ENCODE measurements around the gene ST6GALNAC2.
"Not testable (repeated sequence)": the region's sequence is repeated elsewhere in the genome, so short reads cannot be mapped to it uniquely, and the experiment has no call there.

The ST6GALNAC2 gene

GRCh38 chr17:76539631-76540271 is 45.9 kb downstream of the ST6GALNAC2 start, which contains the start of gene PRCD:
Gene PRCD, plus strand, starts transcription at chr17:76540044. Its CDS starts 98 bp downstream, at chr17:76540142.
- no peak for DNase-seq (ENCODE audit: low read depth)

GRCh38 chr17:76538941-76539570 is 46.6 kb downstream of the ST6GALNAC2 start:
- no peak for DNase-seq (ENCODE audit: low read depth)

GRCh38 chr17:76538281-76538931 is 47.3 kb downstream of the ST6GALNAC2 start:
- DNase-seq (ENCODE audit: low read depth): no peak

GRCh38 chr17:76537578-76538280 is 47.9 kb downstream of the ST6GALNAC2 start, which contains the start of gene CYGB:
Gene CYGB, minus strand, starts transcription at chr17:76537709. Its CDS starts 167 bp downstream, at chr17:76537542.
- no peak for DNase-seq (ENCODE audit: low read depth)

- no peak for DNase-seq (ENCODE audit: low read depth)
Measured at GRCh38 chr17:76537288-76537577, 48.4 kb downstream of the ST6GALNAC2 start.

- no peak for DNase-seq (ENCODE audit: low read depth)
Measured at GRCh38 chr17:76536511-76537287, 49.0 kb downstream of the ST6GALNAC2 start.

- no peak for DNase-seq (ENCODE audit: low read depth)
Measured at GRCh38 chr17:76535788-76536510, 49.7 kb downstream of the ST6GALNAC2 start.

GRCh38 chr17:76534831-76535732 is 50.6 kb downstream of the ST6GALNAC2 start:
- DNase-seq (ENCODE audit: low read depth): no peak

GRCh38 chr17:76533640-76534359 is 51.9 kb downstream of the ST6GALNAC2 start:
- not testable (repeated sequence) for DNase-seq (ENCODE audit: low read depth)

- no peak for DNase-seq (ENCODE audit: low read depth)
Measured at GRCh38 chr17:76532072-76532651, 53.5 kb downstream of the ST6GALNAC2 start.

- no peak for DNase-seq (ENCODE audit: low read depth)
Measured at GRCh38 chr17:76531486-76532038, 54.1 kb downstream of the ST6GALNAC2 start.

- no peak for DNase-seq (ENCODE audit: low read depth)
Measured at GRCh38 chr17:76530811-76531485, 54.7 kb downstream of the ST6GALNAC2 start.

- no peak for DNase-seq (ENCODE audit: low read depth)
Measured at GRCh38 chr17:76530095-76530723, 55.5 kb downstream of the ST6GALNAC2 start.

GRCh38 chr17:76529224-76530094 is 56.2 kb downstream of the ST6GALNAC2 start:
- DNase-seq (ENCODE audit: low read depth): no peak

GRCh38 chr17:76528528-76529223 is 57.0 kb downstream of the ST6GALNAC2 start:
- DNase-seq (ENCODE audit: low read depth): no peak

GRCh38 chr17:76528156-76528527 is 57.5 kb downstream of the ST6GALNAC2 start:
- DNase-seq (ENCODE audit: low read depth): no peak
